ENCODE results near the gene EXOC6B. TPM values are rescaled to one million over a fixed set of nuclear protein-coding genes. Genes with fewer than 3 reads are reported as not detected.

Gene EXOC6B
- total RNA-seq, 1 donor from 2014 or later, result 45.6 TPM

- Mint-ChIP-seq H3K36me3 (ENCODE audit: low read depth, unreplicated experiment) (peaks cover 3% of the 10 kb centered on the region), H3K4me3 (ENCODE audit: unreplicated experiment) (peak overlapping the region; percentile 59), H3K27me3 (ENCODE audit: unreplicated experiment) (peaks cover 43% of the 10 kb centered on the region), H3K27ac (ENCODE audit: unreplicated experiment) (no peak overlapping the region), H3K4me1 (ENCODE audit: unreplicated experiment) (peaks cover 32% of the 10 kb centered on the region), H3K9me3 (ENCODE audit: unreplicated experiment) (peaks cover 5% of the 10 kb centered on the region)
- no peak for DNase-seq (ENCODE audit: low spot score)
- no peak for TF ChIP-seq CTCF (IDR thresholded peaks at IDR 0.05; ENCODE audit: unreplicated experiment)
These were observed 681.1 kb downstream of the EXOC6B start for GRCh38 chr2:72144632-72145288.

- H3K9me3 Mint-ChIP-seq (ENCODE audit: unreplicated experiment), result peaks cover 5% of the 10 kb centered on the region
- TF ChIP-seq CTCF (IDR thresholded peaks at IDR 0.05; ENCODE audit: unreplicated experiment), result no peak
- DNase-seq (ENCODE audit: low spot score), result no peak
- H3K36me3 Mint-ChIP-seq (ENCODE audit: low read depth, unreplicated experiment), result peaks cover 3% of the 10 kb centered on the region
- H3K4me1 Mint-ChIP-seq (ENCODE audit: unreplicated experiment), result peaks cover 27% of the 10 kb centered on the region
- H3K4me3 Mint-ChIP-seq (ENCODE audit: unreplicated experiment), result no peak overlapping the region
- no peak overlapping the region for H3K27ac Mint-ChIP-seq (ENCODE audit: unreplicated experiment)
- H3K27me3 Mint-ChIP-seq (ENCODE audit: unreplicated experiment), result peaks cover 38% of the 10 kb centered on the region
These were observed 681.6 kb downstream of the EXOC6B start for GRCh38 chr2:72144274-72144631.

GRCh38 chr2:72143441-72144273, 682.2 kb downstream of the EXOC6B start:
- DNase-seq (ENCODE audit: low spot score), result no peak
- Mint-ChIP-seq H3K9me3 (ENCODE audit: unreplicated experiment) (peaks cover 5% of the 10 kb centered on the region), H3K4me1 (ENCODE audit: unreplicated experiment) (peaks cover 23% of the 10 kb centered on the region), H3K27me3 (ENCODE audit: unreplicated experiment) (peaks cover 37% of the 10 kb centered on the region), H3K27ac (ENCODE audit: unreplicated experiment) (no peak overlapping the region), H3K36me3 (ENCODE audit: low read depth, unreplicated experiment) (peaks cover 3% of the 10 kb centered on the region), H3K4me3 (ENCODE audit: unreplicated experiment) (no peak overlapping the region)
- no peak for TF ChIP-seq CTCF (IDR thresholded peaks at IDR 0.05; ENCODE audit: unreplicated experiment)

GRCh38 chr2:72142570-72143440, 683.0 kb downstream of the EXOC6B start:
- Mint-ChIP-seq H3K36me3 (ENCODE audit: low read depth, unreplicated experiment) (peaks cover 3% of the 10 kb centered on the region), H3K27ac (ENCODE audit: unreplicated experiment) (no peak overlapping the region), H3K27me3 (ENCODE audit: unreplicated experiment) (peaks cover 31% of the 10 kb centered on the region), H3K4me1 (ENCODE audit: unreplicated experiment) (peaks cover 18% of the 10 kb centered on the region), H3K4me3 (ENCODE audit: unreplicated experiment) (no peak overlapping the region), H3K9me3 (ENCODE audit: unreplicated experiment) (peaks cover 5% of the 10 kb centered on the region)
- no peak for DNase-seq (ENCODE audit: low spot score)
- TF ChIP-seq CTCF (IDR thresholded peaks at IDR 0.05; ENCODE audit: unreplicated experiment), result no peak
